WTC11 (cell line): ENCODE measurements around the gene HPS1. TPM values are rescaled to one million over a fixed set of nuclear protein-coding genes. Genes with fewer than 3 reads are reported as not detected.

Source experiments
- ATAC-seq: fragments of 200-7000 bp; cut with Tn5 transposase; 2 replicates; pipeline ENCODE4 v1.10.0; 2021; ENCODE audit warnings: mild to moderate bottlenecking, moderate library complexity
- CTCF ChIA-PET: fragments of 300-600 bp; sonication (Branson Sonifier 250); formaldehyde crosslinking; loops from one replicate; lab custom pipeline; 2021; ENCODE audit warnings: antibody characterized with exemption; lab: Charles Lee
- POLR2A ChIA-PET: fragments of 350-600 bp; sonication (Branson Sonifier 250); formaldehyde crosslinking; loops from one replicate; lab custom pipeline; 2021; ENCODE audit warnings: antibody characterized with exemption; lab: Charles Lee
- DNase-seq: peaks from one replicate; pipeline ENCODE4 v3.0.0; 2021; ENCODE audit warnings: low spot score
- H3K27ac Mint-ChIP-seq: 2 replicates; pipeline ENCODE4 v1.8.0; 2021; ENCODE audit warnings: mixed read lengths
- H3K27me3 Mint-ChIP-seq: 2 replicates; pipeline ENCODE4 v1.8.0; 2021; ENCODE audit warnings: low read depth, mild to moderate bottlenecking, moderate library complexity, mixed read lengths
- H3K36me3 Mint-ChIP-seq: 2 replicates; pipeline ENCODE4 v1.8.0; 2021; ENCODE audit warnings: mixed read lengths
- H3K4me1 Mint-ChIP-seq: 2 replicates; pipeline ENCODE4 v1.8.0; 2022; ENCODE audit warnings: mixed read lengths
- H3K4me3 Mint-ChIP-seq: 2 replicates; pipeline ENCODE4 v1.8.0; 2021; ENCODE audit warnings: mild to moderate bottlenecking, moderate library complexity, mixed read lengths
- H3K9me3 Mint-ChIP-seq: 2 replicates; pipeline ENCODE4 v1.8.0; 2021; ENCODE audit warnings: mixed read lengths
- FOXK1 ChIP-seq: sonication (generic); formaldehyde crosslinking; IDR thresholded peaks from 2 replicates; pipeline ENCODE4 v1.8.0; 2022; ENCODE audit warnings: mild to moderate bottlenecking, moderate library complexity, missing genetic modification reagents
- GRHL2 ChIP-seq: fragments of 250-450 bp; sonication (Bioruptor Pico); IDR thresholded peaks from 2 replicates; pipeline ENCODE4 v1.8.0; 2022; ENCODE audit warnings: mild to moderate bottlenecking, moderate library complexity; ENCODE audit not compliant: insufficient replicate concordance, severe bottlenecking
- GTF2I ChIP-seq: fragments of 250-450 bp; sonication (Bioruptor Pico); conservative IDR thresholded peaks from 2 replicates; pipeline ENCODE4 v1.4.0; 2021; ENCODE audit warnings: mild to moderate bottlenecking
- HMGA2 ChIP-seq: fragments of 250-450 bp; sonication (Bioruptor Pico); IDR thresholded peaks from 2 replicates; pipeline ENCODE4 v1.4.0; 2021; ENCODE audit warnings: mild to moderate bottlenecking, moderate library complexity
- MYBL2 ChIP-seq: sonication (generic); formaldehyde crosslinking; IDR thresholded peaks from 2 replicates; pipeline ENCODE4 v1.8.1; 2023; ENCODE audit warnings: mild to moderate bottlenecking, moderate library complexity, missing genetic modification reagents
- OVOL2 ChIP-seq: fragments of 250-450 bp; sonication (Bioruptor Pico); IDR thresholded peaks from 2 replicates; pipeline ENCODE4 v1.9.0; 2021; ENCODE audit warnings: mild to moderate bottlenecking, borderline replicate concordance
- TEAD1 ChIP-seq: sonication (generic); formaldehyde crosslinking; IDR thresholded peaks from 2 replicates; pipeline ENCODE4 v1.8.0; 2022; ENCODE audit warnings: mild to moderate bottlenecking, missing genetic modification reagents
- ZNF423 ChIP-seq: fragments of 250-450 bp; sonication (Bioruptor Pico); IDR thresholded peaks from 2 replicates; pipeline ENCODE4 v2.1.2; 2022; ENCODE audit warnings: mild to moderate bottlenecking, moderate library complexity
- total RNA-seq: library from RNA; stranded (reverse); gene quantifications from 3 replicates; pipeline ENCODE4 v1.2.3, GENCODE V29; 2021
- TF ChIP-seq, protein P1 (sequence below): fragments of 250-450 bp; sonication (Bioruptor Pico); IDR thresholded peaks from 2 replicates; pipeline ENCODE4 v1.9.0; 2021; ENCODE audit warnings: moderate library complexity, mild to moderate bottlenecking, inconsistent platforms, borderline replicate concordance
- TF ChIP-seq, protein P2 (sequence below): sonication (generic); formaldehyde crosslinking; IDR thresholded peaks from 2 replicates; pipeline ENCODE4 v1.8.1; 2022; ENCODE audit warnings: low read depth, mild to moderate bottlenecking, moderate library complexity, missing genetic modification reagents, borderline replicate concordance
- TF ChIP-seq, protein P3 (sequence below): sonication (generic); formaldehyde crosslinking; IDR thresholded peaks from 2 replicates; pipeline ENCODE4 v1.8.0; 2022; ENCODE audit warnings: mild to moderate bottlenecking, missing genetic modification reagents
- TF ChIP-seq, protein P4 (sequence below): fragments of 250-450 bp; sonication (Bioruptor Pico); IDR thresholded peaks from 2 replicates; pipeline ENCODE4 v1.8.0; 2021; ENCODE audit warnings: mild to moderate bottlenecking
- TF ChIP-seq, protein P5 (sequence below): sonication (generic); formaldehyde crosslinking; IDR thresholded peaks from 2 replicates; pipeline ENCODE4 v1.8.1; 2022; ENCODE audit warnings: low read depth, missing genetic modification reagents, borderline replicate concordance

The HPS1 gene
- total RNA-seq, 1 experiment from 2014 or later = 49.3 TPM

DNA sequence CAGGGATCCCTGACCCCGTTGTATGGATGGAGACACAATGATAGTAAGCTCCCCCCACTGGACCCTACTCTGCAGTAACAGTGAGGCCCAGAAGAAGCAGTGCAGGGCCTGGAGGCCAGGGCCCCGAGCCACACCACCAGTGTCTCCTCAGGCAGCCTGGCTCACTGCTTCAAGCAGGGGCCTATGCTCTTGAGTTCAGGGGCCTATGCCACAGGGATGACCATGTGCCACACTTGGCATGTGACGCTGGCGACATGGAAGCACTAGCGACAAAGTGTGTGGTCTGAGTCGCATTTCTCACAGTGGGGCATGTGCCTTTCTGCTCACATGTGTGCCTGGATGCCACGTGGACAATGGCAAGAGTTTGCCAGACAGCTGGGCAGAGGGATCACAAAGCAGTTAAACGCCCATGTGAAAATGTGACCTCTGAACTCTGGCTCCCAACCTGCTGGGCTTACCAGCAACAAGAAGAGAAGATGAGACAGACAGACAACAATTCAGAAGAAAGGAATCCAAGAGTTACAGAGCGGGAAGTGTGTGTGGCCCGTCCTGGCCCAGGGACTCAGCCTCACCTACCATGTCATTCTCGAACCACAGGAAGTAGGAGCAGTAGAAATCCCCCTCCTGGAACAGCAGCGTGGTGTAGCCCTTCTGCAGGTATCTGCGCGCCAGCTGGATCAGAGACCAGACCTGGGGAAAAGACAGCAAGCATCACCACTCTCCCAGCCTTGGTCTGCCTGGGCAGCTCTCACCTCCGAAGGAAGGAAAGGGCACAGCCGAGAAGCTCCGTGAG is 27.1 kb downstream of the HPS1 start (continued):
- TF ChIP-seq, protein P1, sequence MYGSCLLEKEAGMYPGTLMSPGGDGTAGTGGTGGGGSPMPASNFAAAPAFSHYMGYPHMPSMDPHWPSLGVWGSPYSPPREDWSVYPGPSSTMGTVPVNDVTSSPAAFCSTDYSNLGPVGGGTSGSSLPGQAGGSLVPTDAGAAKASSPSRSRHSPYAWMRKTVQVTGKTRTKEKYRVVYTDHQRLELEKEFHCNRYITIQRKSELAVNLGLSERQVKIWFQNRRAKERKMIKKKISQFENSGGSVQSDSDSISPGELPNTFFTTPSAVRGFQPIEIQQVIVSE (CRISPR knock-in tag) = no peak
- no peak for TF ChIP-seq GTF2I (CRISPR knock-in tag)

DNA sequence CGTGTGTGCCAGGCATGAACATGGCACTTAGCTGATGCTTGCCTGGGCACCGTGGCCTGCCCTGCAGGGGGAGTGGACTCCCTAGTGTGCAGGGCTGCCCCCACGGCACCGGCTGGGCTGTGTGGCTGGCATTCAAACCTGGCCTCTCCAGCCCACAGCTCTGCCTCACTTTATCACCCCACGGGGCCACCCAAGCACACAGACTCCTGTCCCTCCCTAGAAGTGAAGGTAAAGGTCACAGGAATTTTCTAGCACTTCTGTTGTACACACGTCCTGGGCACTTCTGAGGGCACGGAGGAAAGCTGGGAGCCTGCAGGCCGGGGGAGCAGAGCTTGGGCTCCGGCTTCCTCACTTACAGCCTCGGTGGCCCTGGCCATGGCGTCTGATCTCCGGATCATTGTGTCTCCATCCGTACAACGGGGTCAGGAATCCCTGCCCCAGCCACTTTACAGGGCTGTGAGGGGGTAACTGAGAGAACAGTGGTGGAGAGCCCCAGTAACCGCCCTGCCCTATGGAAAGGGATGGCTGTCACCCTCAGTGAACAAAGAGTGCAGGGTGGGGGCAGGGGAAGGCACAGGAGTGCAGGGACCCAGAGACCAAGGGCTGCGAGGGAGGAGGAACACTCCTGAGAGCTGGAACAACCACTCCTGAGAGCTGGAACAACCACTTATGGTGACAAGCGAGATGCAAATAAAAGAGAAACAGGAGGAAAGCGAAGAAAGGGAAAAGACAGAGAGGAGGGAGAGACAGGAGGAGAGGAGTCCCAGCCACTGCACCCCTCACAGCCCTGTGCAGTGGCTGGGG is 27.9 kb downstream of the HPS1 start:
- ChIA-PET CTCF (no interaction called here), POLR2A (no interaction called here)
- DNase-seq (no peak), ATAC-seq (no peak)
- H3K27ac Mint-ChIP-seq = no peak overlapping the region
- H3K9me3 Mint-ChIP-seq = no peaks in the 10 kb centered on the region
- no peaks in the 10 kb centered on the region for H3K27me3 Mint-ChIP-seq
- TF ChIP-seq, protein P2, sequence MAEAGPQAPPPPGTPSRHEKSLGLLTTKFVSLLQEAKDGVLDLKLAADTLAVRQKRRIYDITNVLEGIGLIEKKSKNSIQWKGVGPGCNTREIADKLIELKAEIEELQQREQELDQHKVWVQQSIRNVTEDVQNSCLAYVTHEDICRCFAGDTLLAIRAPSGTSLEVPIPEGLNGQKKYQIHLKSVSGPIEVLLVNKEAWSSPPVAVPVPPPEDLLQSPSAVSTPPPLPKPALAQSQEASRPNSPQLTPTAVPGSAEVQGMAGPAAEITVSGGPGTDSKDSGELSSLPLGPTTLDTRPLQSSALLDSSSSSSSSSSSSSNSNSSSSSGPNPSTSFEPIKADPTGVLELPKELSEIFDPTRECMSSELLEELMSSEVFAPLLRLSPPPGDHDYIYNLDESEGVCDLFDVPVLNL (CRISPR knock-in tag) = no peak
- TF ChIP-seq, protein P3, sequence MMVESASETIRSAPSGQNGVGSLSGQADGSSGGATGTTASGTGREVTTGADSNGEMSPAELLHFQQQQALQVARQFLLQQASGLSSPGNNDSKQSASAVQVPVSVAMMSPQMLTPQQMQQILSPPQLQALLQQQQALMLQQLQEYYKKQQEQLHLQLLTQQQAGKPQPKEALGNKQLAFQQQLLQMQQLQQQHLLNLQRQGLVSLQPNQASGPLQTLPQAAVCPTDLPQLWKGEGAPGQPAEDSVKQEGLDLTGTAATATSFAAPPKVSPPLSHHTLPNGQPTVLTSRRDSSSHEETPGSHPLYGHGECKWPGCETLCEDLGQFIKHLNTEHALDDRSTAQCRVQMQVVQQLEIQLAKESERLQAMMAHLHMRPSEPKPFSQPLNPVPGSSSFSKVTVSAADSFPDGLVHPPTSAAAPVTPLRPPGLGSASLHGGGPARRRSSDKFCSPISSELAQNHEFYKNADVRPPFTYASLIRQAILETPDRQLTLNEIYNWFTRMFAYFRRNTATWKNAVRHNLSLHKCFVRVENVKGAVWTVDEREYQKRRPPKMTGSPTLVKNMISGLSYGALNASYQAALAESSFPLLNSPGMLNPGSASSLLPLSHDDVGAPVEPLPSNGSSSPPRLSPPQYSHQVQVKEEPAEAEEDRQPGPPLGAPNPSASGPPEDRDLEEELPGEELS = no peak
- no peak for TF ChIP-seq FOXK1 (CRISPR knock-in tag)
- TF ChIP-seq, protein P4, sequence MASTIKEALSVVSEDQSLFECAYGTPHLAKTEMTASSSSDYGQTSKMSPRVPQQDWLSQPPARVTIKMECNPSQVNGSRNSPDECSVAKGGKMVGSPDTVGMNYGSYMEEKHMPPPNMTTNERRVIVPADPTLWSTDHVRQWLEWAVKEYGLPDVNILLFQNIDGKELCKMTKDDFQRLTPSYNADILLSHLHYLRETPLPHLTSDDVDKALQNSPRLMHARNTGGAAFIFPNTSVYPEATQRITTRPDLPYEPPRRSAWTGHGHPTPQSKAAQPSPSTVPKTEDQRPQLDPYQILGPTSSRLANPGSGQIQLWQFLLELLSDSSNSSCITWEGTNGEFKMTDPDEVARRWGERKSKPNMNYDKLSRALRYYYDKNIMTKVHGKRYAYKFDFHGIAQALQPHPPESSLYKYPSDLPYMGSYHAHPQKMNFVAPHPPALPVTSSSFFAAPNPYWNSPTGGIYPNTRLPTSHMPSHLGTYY (CRISPR knock-in tag) = no peak
- TF ChIP-seq, all 79 proteins: peak for 0
- peaks cover 13% of the 10 kb centered on the region for H3K4me1 Mint-ChIP-seq
- no peak overlapping the region for H3K4me3 Mint-ChIP-seq
- peaks cover 3% of the 10 kb centered on the region; the same call in 1 of the 2 replicates for H3K36me3 Mint-ChIP-seq

DNA sequence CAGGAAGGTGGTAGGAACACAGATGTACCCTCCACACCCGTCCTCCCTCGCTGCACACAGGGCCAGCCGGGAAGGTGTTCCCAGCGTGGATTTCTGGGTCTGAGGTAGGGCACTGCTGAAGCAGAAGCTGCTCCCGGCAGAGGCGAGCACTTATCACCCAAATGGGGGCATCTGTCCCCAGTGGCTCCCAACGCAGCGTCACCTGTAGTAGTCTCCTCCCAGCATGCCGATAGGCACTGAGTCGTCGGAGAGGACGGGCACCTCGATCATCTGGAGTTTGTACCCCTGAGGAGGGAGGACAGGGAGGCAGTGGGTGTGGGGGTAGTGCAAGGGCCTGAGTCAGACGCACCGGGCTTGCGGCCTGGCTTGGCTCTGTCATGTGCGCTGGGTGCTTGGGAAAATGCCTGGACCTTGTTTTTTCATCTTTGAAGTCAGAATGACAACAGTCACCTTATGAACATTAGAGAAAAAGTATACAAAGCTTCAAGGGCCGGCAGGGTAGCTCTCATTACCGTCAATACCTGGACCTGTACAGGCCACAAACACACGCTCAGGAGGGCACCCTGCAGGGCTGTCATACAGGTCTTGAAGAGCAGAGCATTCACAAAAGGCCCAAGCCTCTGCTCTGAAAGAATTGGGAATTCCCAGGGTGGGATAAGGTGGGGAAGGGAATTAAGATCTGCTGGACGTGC is 28.6 kb downstream of the HPS1 start:
- TF ChIP-seq TEAD1 (no peak), GRHL2 (CRISPR knock-in tag) (no peak), MYBL2 (CRISPR knock-in tag) (no peak), OVOL2 (no peak), ZNF423 (CRISPR knock-in tag) (no peak), HMGA2 (CRISPR knock-in tag) (no peak)
- TF ChIP-seq, protein P5, sequence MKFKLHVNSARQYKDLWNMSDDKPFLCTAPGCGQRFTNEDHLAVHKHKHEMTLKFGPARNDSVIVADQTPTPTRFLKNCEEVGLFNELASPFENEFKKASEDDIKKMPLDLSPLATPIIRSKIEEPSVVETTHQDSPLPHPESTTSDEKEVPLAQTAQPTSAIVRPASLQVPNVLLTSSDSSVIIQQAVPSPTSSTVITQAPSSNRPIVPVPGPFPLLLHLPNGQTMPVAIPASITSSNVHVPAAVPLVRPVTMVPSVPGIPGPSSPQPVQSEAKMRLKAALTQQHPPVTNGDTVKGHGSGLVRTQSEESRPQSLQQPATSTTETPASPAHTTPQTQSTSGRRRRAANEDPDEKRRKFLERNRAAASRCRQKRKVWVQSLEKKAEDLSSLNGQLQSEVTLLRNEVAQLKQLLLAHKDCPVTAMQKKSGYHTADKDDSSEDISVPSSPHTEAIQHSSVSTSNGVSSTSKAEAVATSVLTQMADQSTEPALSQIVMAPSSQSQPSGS (CRISPR knock-in tag) = no peak
- TF ChIP-seq, all 79 proteins: peak for 0
- Mint-ChIP-seq H3K9me3 (no peaks in the 10 kb centered on the region), H3K4me1 (peaks cover 13% of the 10 kb centered on the region), H3K4me3 (no peak overlapping the region), H3K36me3 (peaks cover 3% of the 10 kb centered on the region; the same call in 1 of the 2 replicates), H3K27me3 (no peaks in the 10 kb centered on the region), H3K27ac (no peak overlapping the region)
- CTCF ChIA-PET = interaction anchor here (1.1 kb wide), 1 partner anchor 8 kb away, joined by 6 read pairs; no protein-coding TSS in a partner anchor
- no peak for ATAC-seq
- DNase-seq = no peak
- POLR2A ChIA-PET = no interaction called here
